H1 (cell line): ENCODE measurements around the gene COL26A1. TPM values are rescaled to one million over a fixed set of nuclear protein-coding genes. Genes with fewer than 3 reads are reported as not detected.

Experiments
- BCL11A ChIP-seq, 2 experiments: IDR thresholded peaks; one replicate each; pipeline ENCODE4 v1.6.1; 2011; ENCODE audit warnings: low read depth in 2 of 2, low read length in 2 of 2, mild to moderate bottlenecking in 2 of 2
- CBX8 ChIP-seq: fragments of 300-800, 300-1000 bp; sonication (generic); IDR thresholded peaks from 2 replicates; pipeline ENCODE4 v1.7.1; 2016; ENCODE audit warnings: low read depth, low read length, borderline replicate concordance
- CTCF ChIP-seq, 3 experiments: IDR thresholded peaks; 1 replicate in 2 of 3; 2 replicates in 1 of 3; pipeline versions ENCODE4 v1.5.1 to v1.6.1; 2011; ENCODE audit warnings: low read length in 3 of 3, mild to moderate bottlenecking in 3 of 3, inconsistent platforms in 2 of 3, low read depth in 1 of 3, moderate library complexity in 1 of 3; ENCODE audit not compliant: insufficient read depth in 1 of 3; ENCODE audit errors: control extremely low read depth in 1 of 3
- EGR1 ChIP-seq: IDR thresholded peaks from 2 replicates; pipeline ENCODE4 v1.6.1; 2011; ENCODE audit warnings: low read depth, low read length, borderline replicate concordance
- GTF2F1 ChIP-seq: IDR thresholded peaks from 2 replicates; pipeline ENCODE4 v1.6.1; 2012; ENCODE audit warnings: low read depth, low read length, improper control_type of control experiment, borderline replicate concordance
- NRF1 ChIP-seq: IDR thresholded peaks from 2 replicates; pipeline ENCODE4 v1.6.1; 2011; ENCODE audit warnings: mild to moderate bottlenecking, low read depth, low read length, improper control_type of control experiment
- RNF2 ChIP-seq: fragments of 200-900, 300-1000 bp; sonication (generic); IDR thresholded peaks from 2 replicates; pipeline ENCODE4 v1.7.1; 2016; ENCODE audit warnings: borderline replicate concordance, low read depth, mild to moderate bottlenecking, antibody characterized with exemption, low read length; ENCODE audit not compliant: poor library complexity, severe bottlenecking; ENCODE audit errors: missing control alignments
- polyA plus RNA-seq, 7 experiments: library from polyadenylated mRNA; depleted of rRNA in 3 of 7; stranded (reverse) in 5 of 7; unstranded in 2 of 7; fragments of >200 nt in 5 of 7; fragments of 200-250 nt in 2 of 7; gene quantifications; 1 replicate in 5 of 7; 2 replicates in 1 of 7; 4 replicates in 1 of 7; pipeline versions ENCODE4 v1.2.1 to v1.2.3, GENCODE V29; 2011 to 2013; ENCODE audit warnings: missing spikeins in 2 of 7, mixed read lengths in 2 of 7
- total RNA-seq: library from RNA; stranded (reverse); fragmentation: NEBNext Ultra II Directional; extraction: Animal tissue kit (Norgen Biotek cat#: 25700); gene quantifications from 2 replicates; pipeline ENCODE4 v1.2.1, GENCODE V29; 2021

COL26A1 gene
- total and polyA plus RNA-seq, 2 of the 8 experiments (the other 6 are each of a cell fraction or from before 2014, with no cell fraction given), result 51.1 to 68.8 TPM

- TF ChIP-seq CTCF (IDR thresholded peaks at IDR 0.05; ENCODE audit: control extremely low read depth in 1 of 3, insufficient read depth in 1 of 3, low read depth in 1 of 3, low read length in 3 of 3) (no peak), RNF2 (no peak), BCL11A (IDR thresholded peaks at IDR 0.05; ENCODE audit: low read depth in 2 of 2, low read length in 2 of 2) (no peak), GTF2F1 (no peak), EGR1 (no peak), NRF1 (no peak), CBX8 (no peak)
Observed at GRCh38 chr7:101597941-101598340, 235.3 kb downstream of the COL26A1 start (continued).
